ENCODE data around the gene LPCAT1.
"Not testable (repeated sequence)": the region's sequence is repeated elsewhere in the genome, so short reads cannot be mapped to it uniquely, and the experiment has no call there.

Gene LPCAT1

GRCh38 chr5:1477341-1477740 lies 46.4 kb downstream of the LPCAT1 start:
- DNase-seq, result no peak

- no peak for DNase-seq
Measured at GRCh38 chr5:1476967-1477310, 46.8 kb downstream of the LPCAT1 start.

DNA sequence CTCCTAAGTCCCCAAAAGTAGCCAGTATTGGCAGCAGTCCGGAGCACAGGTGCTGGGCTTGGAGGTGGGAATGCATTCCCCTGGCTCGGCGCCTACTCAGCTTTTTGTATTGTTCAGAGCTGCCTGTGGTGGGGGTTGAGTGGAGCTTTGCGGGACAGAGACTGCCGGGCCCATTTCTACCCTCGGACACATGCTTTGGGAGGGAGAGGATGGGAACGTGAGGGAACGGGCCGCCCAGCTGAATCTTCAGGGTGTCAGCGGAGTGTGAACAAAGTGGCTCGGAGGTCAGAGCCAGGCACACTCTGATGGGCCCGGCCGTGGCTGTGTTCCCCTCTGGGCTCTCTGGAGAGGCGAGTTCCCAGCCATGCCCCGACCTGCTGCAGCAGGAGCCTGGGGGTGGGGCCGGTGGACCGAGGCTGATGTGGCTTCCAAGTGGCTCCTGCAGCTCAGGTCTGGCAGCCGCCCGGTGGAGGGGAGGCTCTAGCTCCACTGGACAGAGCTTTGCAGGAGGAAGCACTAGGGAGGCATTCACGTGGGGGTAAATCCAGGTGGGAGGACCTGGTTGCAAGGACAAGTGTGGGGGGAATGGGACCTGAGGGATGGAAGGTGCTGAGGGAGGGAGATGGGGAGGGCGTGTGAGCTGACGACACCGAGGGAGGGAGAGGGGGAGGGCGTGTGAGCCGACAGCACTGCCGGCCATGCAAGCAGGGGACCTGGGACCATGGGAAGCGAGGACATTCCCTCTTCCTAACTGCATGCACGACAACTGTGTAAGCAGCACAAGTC lies 47.4 kb downstream of the LPCAT1 start:
- no peak for DNase-seq

DNA sequence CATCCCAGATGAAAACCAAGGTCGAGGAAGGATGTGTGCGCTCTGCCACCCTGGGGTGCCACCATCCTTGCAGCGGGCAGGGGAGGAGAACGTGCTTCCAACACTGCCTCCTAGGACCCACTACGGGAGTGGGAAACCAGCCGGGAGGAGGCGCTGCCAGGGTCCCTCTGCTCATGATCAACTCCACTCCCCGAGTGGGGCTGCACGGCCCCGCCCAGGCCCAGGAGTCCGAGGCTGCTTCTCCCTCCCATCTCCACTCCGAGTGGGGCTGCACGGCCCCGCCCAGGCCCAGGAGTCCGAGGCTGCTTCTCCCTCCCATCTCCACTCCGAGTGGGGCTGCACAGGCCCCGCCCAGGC lies 48.2 kb downstream of the LPCAT1 start:
- not testable (repeated sequence) for DNase-seq

GRCh38 chr5:1474866-1475543 lies 48.8 kb downstream of the LPCAT1 start:
- no peak for DNase-seq

GRCh38 chr5:1474183-1474839 lies 49.4 kb downstream of the LPCAT1 start:
- no peak for DNase-seq

DNA sequence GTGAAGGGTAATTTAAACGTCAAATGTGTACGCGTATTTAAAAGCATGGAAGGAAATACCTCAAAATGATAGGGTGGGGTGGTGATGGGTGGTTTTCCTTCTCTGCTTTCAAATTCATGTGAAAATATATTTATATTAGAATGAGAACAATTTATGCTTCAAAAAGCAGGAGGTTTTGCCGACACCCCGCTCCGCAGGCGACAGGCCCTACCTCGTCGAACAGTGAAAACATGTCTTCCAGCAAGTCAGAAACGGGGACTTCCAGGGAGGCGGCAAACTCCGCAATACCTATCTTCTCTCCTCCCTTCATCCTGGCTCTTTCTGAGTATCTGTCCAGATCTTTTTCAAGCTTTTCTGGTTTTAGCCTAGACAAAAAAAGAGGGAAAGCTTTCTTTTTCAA lies 50.0 kb downstream of the LPCAT1 start:
- DNase-seq, result no peak

DNA sequence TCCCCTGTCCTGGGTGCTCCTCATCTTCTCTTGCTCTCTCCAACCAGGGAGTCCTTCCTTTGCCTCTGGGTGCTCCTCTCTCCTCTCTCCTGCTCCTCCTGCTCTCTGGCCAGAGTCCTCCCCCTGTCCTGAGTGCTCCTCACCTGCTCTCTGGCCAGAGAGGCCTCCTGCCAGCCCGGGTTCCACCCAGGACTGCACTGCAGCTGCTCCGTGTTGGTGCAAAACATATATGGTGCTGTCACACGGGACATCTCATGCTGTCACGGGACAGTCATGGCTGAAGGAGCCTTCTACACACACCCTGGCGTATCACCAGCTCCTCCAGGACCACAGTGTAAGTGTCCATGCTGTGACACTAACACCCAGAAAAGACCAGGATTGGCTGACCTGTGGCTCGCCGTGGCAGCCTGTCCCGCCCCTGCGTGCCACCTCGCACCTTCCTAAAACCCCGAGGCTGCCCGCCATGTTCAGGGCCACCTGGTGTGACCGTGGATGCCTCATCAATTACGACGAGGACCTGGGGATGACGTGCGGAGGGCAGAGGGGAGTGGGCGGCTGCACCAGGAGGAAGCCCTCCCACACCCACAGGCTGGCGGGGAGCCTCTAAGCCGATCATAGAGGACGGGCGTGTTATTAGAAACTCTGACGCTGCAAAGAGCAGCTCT lies 50.7 kb downstream of the LPCAT1 start:
- no peak for DNase-seq

DNA sequence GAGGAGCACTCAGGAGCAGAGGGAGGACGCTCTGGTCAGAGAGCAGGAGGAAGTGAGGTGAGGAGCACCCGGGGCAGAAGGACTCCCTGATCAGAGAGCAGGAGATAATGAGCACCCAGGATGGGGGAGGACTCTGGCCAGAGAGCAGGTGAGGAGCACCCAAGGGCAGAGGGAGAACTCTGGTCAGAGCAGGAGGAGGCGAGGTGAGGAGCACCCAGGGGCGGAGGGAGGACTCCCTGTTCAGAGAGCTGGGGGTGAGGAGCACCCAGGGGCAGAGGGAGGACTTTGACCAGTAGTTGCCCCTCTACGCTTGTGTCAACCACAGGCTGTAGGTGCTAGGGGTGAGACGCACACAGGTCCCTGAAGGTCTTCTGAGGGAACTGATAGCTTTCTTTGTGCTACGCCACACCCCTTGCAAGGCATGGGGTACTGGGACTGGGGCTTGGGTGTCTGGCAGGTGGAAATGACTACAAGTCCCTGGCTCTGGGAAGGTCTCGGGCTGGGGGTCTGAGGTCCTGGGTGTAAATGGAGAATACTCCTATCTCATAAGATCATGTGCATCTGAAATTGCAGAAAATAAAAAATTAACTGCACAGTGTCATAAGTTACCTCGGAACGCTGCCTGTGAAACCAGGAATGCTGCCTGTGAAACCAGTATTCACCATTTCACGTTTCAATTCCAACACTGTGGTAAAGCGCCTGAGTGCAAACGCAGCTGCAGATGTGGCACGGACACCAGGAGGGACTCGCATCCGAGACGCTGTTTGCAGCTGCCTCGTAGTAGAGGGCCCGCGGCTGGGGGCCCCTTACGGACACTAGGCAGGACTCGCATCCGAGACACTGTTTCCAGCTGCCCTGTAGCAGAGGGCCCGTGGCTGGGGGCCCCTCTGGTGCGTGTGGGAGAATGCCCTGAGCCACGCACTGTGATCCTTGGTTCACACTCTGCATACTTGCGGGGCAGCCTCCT lies 51.5 kb downstream of the LPCAT1 start:
- DNase-seq, result no peak

GRCh38 chr5:1471240-1471853 lies 52.4 kb downstream of the LPCAT1 start:
- DNase-seq, result no peak

DNA sequence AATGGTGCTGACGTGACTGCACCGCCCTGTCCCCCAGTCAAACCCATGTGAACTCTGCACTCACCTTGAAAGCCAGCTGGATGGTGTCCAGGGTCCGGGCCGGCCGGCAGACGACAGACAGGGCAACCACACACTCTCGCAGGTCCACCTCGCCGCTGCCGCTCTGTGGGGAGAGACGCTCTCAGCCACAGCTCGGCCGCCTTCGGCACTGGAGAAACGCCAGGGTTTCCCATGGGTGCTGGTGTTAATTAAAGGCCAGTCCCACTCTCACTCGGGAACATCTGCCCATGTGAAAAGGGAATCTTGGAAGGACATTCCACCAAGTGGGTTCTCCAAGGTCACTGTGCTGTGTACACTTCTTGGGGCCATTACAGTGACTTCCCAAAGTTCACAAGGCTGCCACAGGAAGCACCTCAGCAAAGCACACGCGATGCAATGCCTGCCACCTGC lies 53.0 kb downstream of the LPCAT1 start:
- DNase-seq, result no peak

DNA sequence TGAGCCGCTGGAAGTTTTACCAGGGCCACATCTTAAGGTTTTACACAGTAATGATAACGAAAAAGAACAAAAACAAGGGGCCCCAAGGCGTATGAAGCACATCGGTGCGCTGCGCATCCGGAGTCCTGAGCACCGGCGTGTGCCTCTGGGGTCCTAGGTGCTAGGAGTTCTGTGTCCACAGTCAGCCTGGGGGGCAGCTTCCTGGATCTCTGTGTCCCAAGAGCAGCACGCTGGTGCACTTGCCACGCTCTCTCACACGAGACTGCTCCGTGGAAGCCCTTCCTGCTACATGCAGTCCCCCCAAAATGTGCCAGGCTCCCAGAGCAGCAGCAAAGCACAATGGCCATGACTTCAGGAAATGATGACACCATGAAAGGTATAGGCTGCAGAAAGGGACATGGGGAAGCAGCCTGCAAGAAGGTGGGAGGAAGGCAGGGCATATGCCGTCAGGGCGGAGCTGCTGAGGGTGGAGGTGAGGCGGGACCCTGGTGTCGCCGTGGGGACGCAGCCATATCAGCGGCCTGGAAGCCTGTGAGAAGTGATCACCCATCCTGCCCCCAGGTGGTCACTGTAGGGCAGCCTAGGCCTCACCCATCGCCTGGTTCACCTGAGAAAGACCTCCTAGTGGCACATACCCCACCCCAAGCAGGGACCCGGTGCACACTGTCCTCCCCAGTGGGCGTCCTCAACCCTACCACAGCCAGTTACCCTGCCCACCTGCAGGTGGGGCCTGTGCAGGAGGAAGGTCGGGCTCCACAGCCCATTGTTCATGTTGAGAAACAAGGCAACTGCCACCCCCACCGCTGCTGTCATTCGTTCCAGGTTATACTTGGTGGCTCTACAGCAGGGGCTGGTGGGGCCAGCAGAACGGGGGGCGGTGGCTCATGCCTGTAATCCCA lies 54.9 kb downstream of the LPCAT1 start:
- no peak for DNase-seq

GRCh38 chr5:1468247-1468612 lies 55.5 kb downstream of the LPCAT1 start:
- no peak for DNase-seq

GRCh38 chr5:1467341-1468246 lies 56.2 kb downstream of the LPCAT1 start:
- no peak for DNase-seq

DNA sequence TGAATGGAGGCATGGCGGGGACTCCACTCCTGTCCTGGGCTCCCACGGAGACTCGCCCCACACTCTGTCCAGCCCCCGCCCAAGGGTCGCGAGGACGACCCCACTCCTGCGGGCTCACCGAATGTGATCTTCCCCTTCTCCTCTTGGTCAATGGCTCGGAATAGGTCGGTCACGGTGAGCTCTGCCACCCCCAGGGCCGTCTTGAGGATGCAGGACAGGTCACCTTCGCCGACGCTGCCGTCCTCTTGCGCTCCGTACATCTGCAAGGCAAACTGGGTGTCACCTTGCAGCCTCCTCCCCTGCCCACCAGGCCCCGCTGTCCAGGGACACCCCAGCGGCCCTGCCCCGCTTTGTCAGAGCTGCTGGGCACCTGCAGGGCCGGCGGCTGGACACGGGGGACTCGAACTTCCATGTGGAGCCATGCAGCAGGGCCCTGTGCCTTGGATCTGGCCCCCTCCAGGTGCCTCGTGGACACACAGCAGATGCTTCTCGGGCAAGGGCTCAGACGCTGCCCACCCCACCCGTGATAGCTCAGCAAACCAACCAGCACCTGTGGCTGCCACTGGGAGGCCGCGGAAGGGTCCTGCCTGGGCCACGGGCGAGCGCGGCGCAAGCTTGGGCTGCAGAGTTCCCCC lies 57.0 kb downstream of the LPCAT1 start:
- DNase-seq, result no peak

DNA sequence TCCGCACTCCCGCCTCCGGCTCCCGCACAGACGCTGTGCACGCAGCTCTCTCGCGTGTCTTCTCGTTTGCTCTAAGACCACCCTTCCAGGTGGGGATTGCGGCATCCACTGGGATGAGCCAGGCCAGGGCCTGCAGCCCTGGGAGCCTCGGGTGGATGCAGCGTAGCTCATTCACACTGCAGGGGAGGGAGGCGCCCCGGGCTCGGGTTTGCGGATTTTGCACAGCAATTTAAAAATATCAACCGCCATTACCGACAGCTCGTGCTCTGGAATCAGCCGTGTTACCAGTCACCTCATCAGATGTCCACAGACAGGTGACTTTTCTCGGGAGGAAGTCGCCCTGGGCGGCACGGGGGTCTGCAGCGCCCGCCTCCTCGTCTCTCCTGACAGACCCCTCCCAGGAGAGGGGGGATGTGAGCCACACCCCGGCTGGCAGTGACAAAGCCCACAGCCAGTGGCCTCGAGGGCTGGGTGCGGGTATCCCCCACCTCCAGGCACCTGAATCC lies 57.7 kb downstream of the LPCAT1 start:
- DNase-seq, result no peak

- no peak for DNase-seq
Measured at GRCh38 chr5:1465117-1465516, 58.6 kb downstream of the LPCAT1 start.

DNA sequence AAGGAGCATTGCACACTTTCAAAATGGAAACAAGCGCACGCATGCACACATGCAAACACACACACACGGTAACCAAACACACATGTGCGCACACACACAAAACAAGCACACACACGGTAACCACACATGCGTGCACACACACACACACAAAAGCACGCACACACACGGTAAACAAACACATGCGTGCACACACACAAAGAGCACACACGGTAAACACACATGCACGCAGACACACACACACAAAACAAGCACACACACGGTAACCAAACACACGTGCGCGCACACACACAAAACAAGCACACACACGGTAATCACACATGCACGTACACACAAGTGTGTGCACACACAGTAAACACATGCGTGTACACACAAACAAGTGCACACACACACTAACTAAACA lies 59.2 kb downstream of the LPCAT1 start:
- no peak for DNase-seq

- DNase-seq, result no peak
Measured at GRCh38 chr5:1464096-1464446, 59.7 kb downstream of the LPCAT1 start.

Measured in T-helper 9 cell (primary cell).